Colonic mucosa (tissue), 4 donors: ENCODE measurements around the gene MEMO1. TPM values are rescaled to one million over a fixed set of nuclear protein-coding genes. Genes with fewer than 3 reads are reported as not detected.
"Not testable (repeated sequence)": the region's sequence is repeated elsewhere in the genome, so short reads cannot be mapped to it uniquely, and the experiment has no call there.

Experiments used
- DNase-seq: peaks from one replicate; pipeline ENCODE4 v3.0.0-alpha.2; 2020
- H3K27ac ChIP-seq: fragments of 200-600 bp; one replicate; pipeline ENCODE4 v1.8.0; 2021
- H3K27me3 ChIP-seq: fragments of 200-600 bp; one replicate; pipeline ENCODE4 v1.8.0; 2021
- H3K36me3 ChIP-seq: fragments of 200-600 bp; one replicate; pipeline ENCODE4 v1.8.0; 2021
- H3K4me1 ChIP-seq: fragments of 200-600 bp; one replicate; pipeline ENCODE4 v1.8.0; 2021; ENCODE audit warnings: mild to moderate bottlenecking
- H3K4me3 ChIP-seq: fragments of 200-600 bp; one replicate; pipeline ENCODE4 v1.8.0; 2021
- H3K9ac ChIP-seq, 2 donors: one replicate each; pipeline ENCODE4 v1.7.0; 2013; ENCODE audit warnings: control low read depth in 2 of 2, low read depth in 2 of 2, low read length in 2 of 2
- H3K9me3 ChIP-seq: fragments of 200-600 bp; one replicate; pipeline ENCODE4 v1.8.0; 2021
- intact Hi-C: fragments of 100-400 bp; cut with DNase I; formaldehyde crosslinking; loops from one replicate; pipeline ENCODE4 v1.14.1; 2022
- total RNA-seq, 2 donors: library from RNA; stranded (reverse); fragmentation: NEBNext Ultra II Directional in 1 of 2; extraction: Animal tissue kit (Norgen Biotek cat#: 25700) in 1 of 2; gene quantifications; one replicate each; pipeline ENCODE4 v1.2.1, GENCODE V29; 2021
- TF ChIP-seq, protein P1 (sequence below): fragments of 200-600 bp; IDR thresholded peaks from one replicate; pipeline ENCODE4 v1.8.0; 2022; ENCODE audit warnings: antibody characterized with exemption, mild to moderate bottlenecking
- donor health status: healthy.
- donor health status: DM: no; HTN: no; CAD: no.
- donor health status: DM: no; HTN: no; CAD: no.

MEMO1 gene
- total RNA-seq, 2 donors from 2014 or later = 31.5 to 38.8 TPM

DNA sequence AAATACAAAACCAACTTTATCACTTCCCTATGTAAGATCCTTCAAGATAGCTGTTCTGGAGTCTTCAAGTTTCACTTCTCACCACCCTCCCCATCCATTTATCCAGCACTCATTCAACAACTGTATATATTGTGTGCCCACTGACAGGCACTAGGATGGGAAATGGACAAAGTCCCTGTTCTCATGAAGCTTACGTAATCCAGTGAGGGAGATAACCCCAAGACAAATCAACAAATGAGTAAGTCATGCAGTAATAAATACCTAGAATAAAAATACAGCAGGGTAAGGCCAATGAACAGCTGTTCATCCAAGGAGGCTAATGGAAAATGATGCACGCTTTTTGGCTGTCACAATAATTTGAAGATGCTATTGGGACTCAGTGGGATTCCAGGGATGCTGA is 133.8 kb downstream of the MEMO1 start:
- no peaks in the 10 kb centered on the region for H3K4me1 ChIP-seq
- intact Hi-C loops = no loop called here
- H3K27me3 ChIP-seq = no peaks in the 10 kb centered on the region
- no peak overlapping the region for H3K27ac ChIP-seq
- no peak overlapping the region for H3K4me3 ChIP-seq
- H3K9me3 ChIP-seq = no peaks in the 10 kb centered on the region
- H3K9ac ChIP-seq = no peak overlapping the region
- H3K36me3 ChIP-seq = no peaks in the 10 kb centered on the region
- no peak for DNase-seq
- TF ChIP-seq, protein P1, sequence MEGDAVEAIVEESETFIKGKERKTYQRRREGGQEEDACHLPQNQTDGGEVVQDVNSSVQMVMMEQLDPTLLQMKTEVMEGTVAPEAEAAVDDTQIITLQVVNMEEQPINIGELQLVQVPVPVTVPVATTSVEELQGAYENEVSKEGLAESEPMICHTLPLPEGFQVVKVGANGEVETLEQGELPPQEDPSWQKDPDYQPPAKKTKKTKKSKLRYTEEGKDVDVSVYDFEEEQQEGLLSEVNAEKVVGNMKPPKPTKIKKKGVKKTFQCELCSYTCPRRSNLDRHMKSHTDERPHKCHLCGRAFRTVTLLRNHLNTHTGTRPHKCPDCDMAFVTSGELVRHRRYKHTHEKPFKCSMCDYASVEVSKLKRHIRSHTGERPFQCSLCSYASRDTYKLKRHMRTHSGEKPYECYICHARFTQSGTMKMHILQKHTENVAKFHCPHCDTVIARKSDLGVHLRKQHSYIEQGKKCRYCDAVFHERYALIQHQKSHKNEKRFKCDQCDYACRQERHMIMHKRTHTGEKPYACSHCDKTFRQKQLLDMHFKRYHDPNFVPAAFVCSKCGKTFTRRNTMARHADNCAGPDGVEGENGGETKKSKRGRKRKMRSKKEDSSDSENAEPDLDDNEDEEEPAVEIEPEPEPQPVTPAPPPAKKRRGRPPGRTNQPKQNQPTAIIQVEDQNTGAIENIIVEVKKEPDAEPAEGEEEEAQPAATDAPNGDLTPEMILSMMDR = no peak

DNA sequence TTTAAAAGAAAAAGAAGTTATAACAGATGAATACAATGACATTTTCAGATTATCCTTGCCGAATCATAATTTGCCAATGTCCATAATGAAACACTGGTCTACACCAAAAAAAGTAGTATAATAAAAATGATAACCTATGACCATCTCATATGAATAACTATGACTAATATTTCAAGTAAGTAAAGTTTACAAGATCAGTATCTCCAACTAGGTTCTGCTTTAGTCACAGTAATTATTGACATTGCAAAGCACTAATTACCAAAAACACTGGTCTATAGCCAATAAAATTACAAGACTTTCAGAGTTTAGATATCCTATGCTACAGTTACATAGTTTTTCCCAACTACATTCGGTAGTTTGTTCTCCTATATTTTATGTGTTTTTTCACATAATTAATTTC is 136.7 kb downstream of the MEMO1 start:
- Histone ChIP-seq H3K4me3 (no peak overlapping the region), H3K4me1 (no peaks in the 10 kb centered on the region), H3K36me3 (no peaks in the 10 kb centered on the region), H3K9me3 (no peaks in the 10 kb centered on the region), H3K27ac (no peak overlapping the region), H3K27me3 (no peaks in the 10 kb centered on the region), H3K9ac (no peak overlapping the region)
- DNase-seq = no peak
- TF ChIP-seq, protein P1 = no peak
- intact Hi-C loops = no loop called here

DNA sequence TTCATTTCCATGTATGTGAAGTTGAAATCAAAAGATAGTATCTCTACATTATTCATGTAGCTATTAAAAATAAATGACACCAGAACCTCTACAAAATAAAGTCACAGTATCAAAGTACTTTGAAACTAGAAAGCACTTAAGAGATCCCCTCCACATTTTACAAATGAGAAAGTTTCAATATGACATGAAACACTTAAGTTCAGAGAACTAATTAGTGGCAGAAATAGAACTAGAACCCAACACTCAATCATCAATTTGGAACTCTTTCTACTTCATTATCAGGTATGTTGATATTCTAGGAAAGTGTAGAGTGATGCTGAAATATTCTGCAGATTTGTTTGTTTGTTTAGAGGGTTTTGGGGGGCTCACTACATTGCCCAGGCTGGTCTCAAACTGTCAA is 145.6 kb downstream of the MEMO1 start:
- H3K27ac ChIP-seq = no peak overlapping the region
- H3K4me3 ChIP-seq = no peak overlapping the region
- TF ChIP-seq, protein P1 = no peak
- no peak overlapping the region for H3K9ac ChIP-seq
- H3K27me3 ChIP-seq = no peaks in the 10 kb centered on the region
- no peaks in the 10 kb centered on the region for H3K4me1 ChIP-seq
- no peak for DNase-seq
- H3K9me3 ChIP-seq = no peaks in the 10 kb centered on the region
- intact Hi-C loops = no loop called here
- no peaks in the 10 kb centered on the region for H3K36me3 ChIP-seq

DNA sequence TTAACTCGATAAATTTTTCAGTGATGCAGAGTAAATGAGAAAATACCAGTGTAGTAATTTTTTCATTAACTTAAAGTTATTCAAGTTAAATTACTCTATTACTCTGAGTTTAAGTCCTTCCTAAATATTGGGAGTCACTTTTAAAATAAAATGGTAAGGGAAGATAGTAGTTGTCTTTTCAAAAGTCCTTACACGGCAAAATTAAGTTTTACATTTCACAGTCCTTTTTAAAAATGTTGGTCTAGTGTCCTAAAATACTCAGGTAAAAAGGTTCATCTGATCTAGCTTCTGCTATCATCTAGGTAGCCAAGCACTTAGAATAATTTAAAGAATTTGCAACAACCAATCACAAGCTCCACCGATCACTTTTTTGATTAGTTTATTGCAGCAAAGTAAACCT is 146.9 kb downstream of the MEMO1 start:
- intact Hi-C loops = no loop called here
- TF ChIP-seq, protein P1 = no peak
- Histone ChIP-seq H3K4me1 (no peaks in the 10 kb centered on the region), H3K36me3 (no peaks in the 10 kb centered on the region), H3K27me3 (no peaks in the 10 kb centered on the region), H3K4me3 (no peak overlapping the region), H3K9ac (no peak overlapping the region), H3K9me3 (no peaks in the 10 kb centered on the region), H3K27ac (no peak overlapping the region)
- DNase-seq = no peak

DNA sequence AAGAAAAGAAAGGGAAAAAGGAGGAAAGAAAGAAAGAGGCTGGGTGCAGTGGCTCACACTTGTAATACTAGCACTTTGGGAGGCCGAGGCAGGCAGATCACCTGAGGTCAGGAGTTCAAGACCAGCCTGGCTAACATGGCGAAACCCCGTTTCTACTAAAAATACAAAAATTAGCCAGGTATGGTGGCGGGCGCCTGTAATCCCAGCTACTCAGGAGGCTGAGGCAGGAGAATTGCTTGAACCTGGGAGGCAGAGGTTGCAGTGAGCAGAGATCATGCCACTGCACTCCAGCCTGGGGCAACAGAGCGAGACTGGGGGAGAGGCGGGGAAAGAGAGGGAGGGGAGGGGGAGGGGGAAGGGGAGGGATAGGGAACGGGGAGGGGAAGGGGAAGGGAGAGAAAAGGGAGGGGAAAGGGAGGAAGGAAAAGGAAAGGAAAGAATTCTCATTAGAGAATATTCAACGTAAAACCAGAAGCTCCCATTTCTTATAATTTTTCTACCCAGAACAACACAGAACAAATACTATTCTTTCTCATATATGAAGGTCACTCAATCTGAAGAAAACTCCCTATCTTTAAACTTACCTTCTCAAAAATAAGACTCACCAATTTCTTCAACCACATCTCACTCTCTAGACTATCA is 147.7 kb downstream of the MEMO1 start:
- H3K4me1 ChIP-seq, H3K4me3 ChIP-seq, H3K9me3 ChIP-seq, H3K27me3 ChIP-seq, H3K36me3 ChIP-seq, intact Hi-C loops, DNase-seq, H3K9ac ChIP-seq, H3K27ac ChIP-seq: not testable (repeated sequence)

DNA sequence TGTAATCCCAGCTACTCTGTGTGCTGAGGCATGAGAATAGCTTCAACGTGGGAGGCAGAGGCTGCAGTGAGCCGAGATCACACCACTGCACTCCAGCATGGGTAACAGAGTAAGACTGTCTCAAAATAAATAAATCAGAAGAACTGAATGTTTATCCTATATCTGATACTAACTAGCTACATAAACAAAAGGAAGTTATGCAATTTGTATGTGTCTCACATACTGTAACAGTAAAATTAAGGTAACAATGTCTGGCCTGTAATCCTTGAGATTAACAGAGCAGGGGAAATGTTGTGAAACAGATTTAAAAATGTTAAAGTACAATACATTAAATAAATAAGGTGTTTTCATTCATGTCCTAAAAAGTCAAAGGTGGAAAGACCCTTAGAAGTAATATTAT is 150.8 kb downstream of the MEMO1 start:
- Histone ChIP-seq H3K9ac (no peak overlapping the region), H3K36me3 (no peaks in the 10 kb centered on the region), H3K4me1 (no peaks in the 10 kb centered on the region), H3K27me3 (no peaks in the 10 kb centered on the region), H3K27ac (no peak overlapping the region), H3K4me3 (no peak overlapping the region), H3K9me3 (no peaks in the 10 kb centered on the region)
- TF ChIP-seq, protein P1 = no peak
- intact Hi-C loops = no loop called here
- no peak for DNase-seq
